SK-N-SH (cell line): ENCODE data around the gene FAM43B.

ENCODE experiments used
- CHD2 ChIP-seq: fragments of 150-350 bp; IDR thresholded peaks from 2 replicates; pipeline ENCODE4 v1.6.1; 2018; ENCODE audit warnings: low read length; ENCODE audit not compliant: partially characterized antibody
- EP300 ChIP-seq, 2 experiments: IDR thresholded peaks; 2 replicates each; pipeline versions ENCODE4 v1.4.0 to v1.6.1; 2012; ENCODE audit warnings: borderline replicate concordance in 1 of 2, low read depth in 1 of 2, low read length in 1 of 2
- GABPA ChIP-seq: IDR thresholded peaks from 2 replicates; pipeline ENCODE4 v1.4.0; 2012; ENCODE audit warnings: low read depth, mild to moderate bottlenecking
- NFIC ChIP-seq: IDR thresholded peaks from 2 replicates; pipeline ENCODE4 v1.4.0; 2012; ENCODE audit warnings: borderline replicate concordance
- REST ChIP-seq: IDR thresholded peaks from 2 replicates; pipeline ENCODE4 v1.6.1; 2012; ENCODE audit warnings: mild to moderate bottlenecking, low read depth, low read length, moderate library complexity
- SMC3 ChIP-seq: IDR thresholded peaks from 2 replicates; pipeline ENCODE4 v1.6.1; 2012; ENCODE audit warnings: low read depth, low read length, improper control_type of control experiment
- YY1 ChIP-seq: IDR thresholded peaks from 2 replicates; pipeline ENCODE4 v1.4.0; 2012; ENCODE audit warnings: low read depth, mild to moderate bottlenecking
- TF ChIP-seq, protein P1 (sequence below): fragments of 200-600 bp; sonication (generic); IDR thresholded peaks from 2 replicates; pipeline ENCODE4 v1.6.1; 2017; ENCODE audit warnings: antibody characterized with exemption, mild to moderate bottlenecking, moderate library complexity

- TF ChIP-seq CHD2 = no peak
- TF ChIP-seq YY1 = no peak
- TF ChIP-seq, protein P1, sequence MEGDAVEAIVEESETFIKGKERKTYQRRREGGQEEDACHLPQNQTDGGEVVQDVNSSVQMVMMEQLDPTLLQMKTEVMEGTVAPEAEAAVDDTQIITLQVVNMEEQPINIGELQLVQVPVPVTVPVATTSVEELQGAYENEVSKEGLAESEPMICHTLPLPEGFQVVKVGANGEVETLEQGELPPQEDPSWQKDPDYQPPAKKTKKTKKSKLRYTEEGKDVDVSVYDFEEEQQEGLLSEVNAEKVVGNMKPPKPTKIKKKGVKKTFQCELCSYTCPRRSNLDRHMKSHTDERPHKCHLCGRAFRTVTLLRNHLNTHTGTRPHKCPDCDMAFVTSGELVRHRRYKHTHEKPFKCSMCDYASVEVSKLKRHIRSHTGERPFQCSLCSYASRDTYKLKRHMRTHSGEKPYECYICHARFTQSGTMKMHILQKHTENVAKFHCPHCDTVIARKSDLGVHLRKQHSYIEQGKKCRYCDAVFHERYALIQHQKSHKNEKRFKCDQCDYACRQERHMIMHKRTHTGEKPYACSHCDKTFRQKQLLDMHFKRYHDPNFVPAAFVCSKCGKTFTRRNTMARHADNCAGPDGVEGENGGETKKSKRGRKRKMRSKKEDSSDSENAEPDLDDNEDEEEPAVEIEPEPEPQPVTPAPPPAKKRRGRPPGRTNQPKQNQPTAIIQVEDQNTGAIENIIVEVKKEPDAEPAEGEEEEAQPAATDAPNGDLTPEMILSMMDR = no peak
- TF ChIP-seq GABPA = no peak
- no peak for TF ChIP-seq NFIC
- no peak for TF ChIP-seq SMC3
- no peak for TF ChIP-seq EP300 (IDR thresholded peaks at IDR 0.05; ENCODE audit: borderline replicate concordance in 1 of 2, low read depth in 1 of 2, low read length in 1 of 2)
- TF ChIP-seq REST = no peak
These were observed 48.9 kb downstream of the FAM43B start for GRCh38 chr1:20601129-20601825.
